Stimulated activated naive B cell treated with anti-CD40 and anti-IgM and Interleukin-4, amounts not matched to agents 10 μg/mL and 1 μg/mL and 100 μg/mL, for 72 hours (primary cell): ENCODE measurements around the gene CDH13.

Experiments used
- ATAC-seq, 2 donors: fragments of 150-1000 bp; cut with Tn5 transposase; replicated peaks; 2 replicates each; pipeline ENCODE4 v1.10.0; 2021; ENCODE audit warnings: moderate library complexity in 1 of 2
- DNase-seq: peaks from one replicate; pipeline ENCODE4 v3.0.0; 2021
- H3K27ac Mint-ChIP-seq: one replicate; pipeline ENCODE4 v1.8.0; 2022; ENCODE audit warnings: mild to moderate bottlenecking, mixed read lengths
- H3K27me3 Mint-ChIP-seq, 2 donors: one replicate each; pipeline ENCODE4 v1.8.0; 2022; ENCODE audit warnings: mixed read lengths in 2 of 2
- H3K36me3 Mint-ChIP-seq, 2 donors: one replicate each; pipeline ENCODE4 v1.8.0; 2022; ENCODE audit warnings: mixed read lengths in 2 of 2, mild to moderate bottlenecking in 1 of 2
- H3K4me1 Mint-ChIP-seq, 2 donors: one replicate each; pipeline ENCODE4 v1.8.0; 2022; ENCODE audit warnings: mixed read lengths in 2 of 2, mild to moderate bottlenecking in 1 of 2
- H3K4me3 Mint-ChIP-seq, 2 donors: one replicate each; pipeline ENCODE4 v1.8.0; 2022; ENCODE audit warnings: mild to moderate bottlenecking in 2 of 2, mixed read lengths in 2 of 2, moderate library complexity in 1 of 2
- H3K9me3 Mint-ChIP-seq, 2 donors: one replicate each; pipeline ENCODE4 v1.8.0; 2022; ENCODE audit warnings: mixed read lengths in 2 of 2, mild to moderate bottlenecking in 1 of 2

The CDH13 gene

GRCh38 chr16:83685615-83686165, 1058.9 kb downstream of the CDH13 start:
- Mint-ChIP-seq H3K4me3 (no peak overlapping the region), H3K27ac (no peak overlapping the region), H3K36me3 (no peaks in the 10 kb centered on the region), H3K27me3 (peaks cover 28 to 29% of the 10 kb centered on the region in 2 donors), H3K9me3 (no peaks in the 10 kb centered on the region), H3K4me1 (peaks cover 0 to 4% of the 10 kb centered on the region in 2 donors)
- ATAC-seq (no peak), DNase-seq (no peak)

GRCh38 chr16:83686726-83687125, 1060.0 kb downstream of the CDH13 start:
- peaks cover 23 to 25% of the 10 kb centered on the region in 2 donors for H3K27me3 Mint-ChIP-seq
- no peaks in the 10 kb centered on the region for H3K36me3 Mint-ChIP-seq
- no peak for ATAC-seq
- H3K4me3 Mint-ChIP-seq, result no peak overlapping the region
- no peak overlapping the region for H3K27ac Mint-ChIP-seq
- H3K9me3 Mint-ChIP-seq, result no peaks in the 10 kb centered on the region
- DNase-seq, result no peak
- peaks cover 0 to 5% of the 10 kb centered on the region in 2 donors for H3K4me1 Mint-ChIP-seq

- no peaks in the 10 kb centered on the region for H3K36me3 Mint-ChIP-seq
- ATAC-seq (peak; percentile 68 to 87), DNase-seq (no peak)
- H3K4me3 Mint-ChIP-seq, result no peak overlapping the region
- H3K27ac Mint-ChIP-seq, result no peak overlapping the region
- peaks cover 6 to 17% of the 10 kb centered on the region in 2 donors for H3K27me3 Mint-ChIP-seq
- H3K9me3 Mint-ChIP-seq, result no peaks in the 10 kb centered on the region
- H3K4me1 Mint-ChIP-seq, result peaks cover 4 to 5% of the 10 kb centered on the region in 2 donors
Observed at GRCh38 chr16:83689385-83689831, 1062.6 kb downstream of the CDH13 start.

- Mint-ChIP-seq H3K36me3 (no peaks in the 10 kb centered on the region), H3K27ac (no peak overlapping the region), H3K4me3 (no peak overlapping the region), H3K9me3 (no peaks in the 10 kb centered on the region), H3K4me1 (peaks cover 4 to 6% of the 10 kb centered on the region in 2 donors), H3K27me3 (peaks cover 6 to 25% of the 10 kb centered on the region in 2 donors)
- ATAC-seq (no peak), DNase-seq (no peak)
Observed at GRCh38 chr16:83692224-83692623, 1065.5 kb downstream of the CDH13 start.

GRCh38 chr16:83698964-83699363, 1072.2 kb downstream of the CDH13 start:
- Mint-ChIP-seq H3K9me3 (peaks cover 0 to 3% of the 10 kb centered on the region in 2 donors), H3K27me3 (peaks cover 27 to 30% of the 10 kb centered on the region in 2 donors), H3K36me3 (no peaks in the 10 kb centered on the region), H3K27ac (no peak overlapping the region), H3K4me3 (no peak overlapping the region), H3K4me1 (peaks cover 0 to 3% of the 10 kb centered on the region in 2 donors)
- DNase-seq, result no peak
- no peak for ATAC-seq

- no peaks in the 10 kb centered on the region for H3K36me3 Mint-ChIP-seq
- H3K9me3 Mint-ChIP-seq, result peaks cover 0 to 3% of the 10 kb centered on the region in 2 donors
- DNase-seq (no peak), ATAC-seq (no peak)
- no peaks in the 10 kb centered on the region for H3K4me1 Mint-ChIP-seq
- H3K4me3 Mint-ChIP-seq, result no peak overlapping the region
- peaks cover 24 to 27% of the 10 kb centered on the region in 2 donors for H3K27me3 Mint-ChIP-seq
- H3K27ac Mint-ChIP-seq, result no peak overlapping the region
Observed at GRCh38 chr16:83699817-83700216, 1073.0 kb downstream of the CDH13 start.

- Mint-ChIP-seq H3K27ac (no peak overlapping the region), H3K36me3 (no peaks in the 10 kb centered on the region), H3K9me3 (peaks cover 0 to 3% of the 10 kb centered on the region in 2 donors), H3K4me1 (no peaks in the 10 kb centered on the region), H3K4me3 (no peak overlapping the region), H3K27me3 (peaks cover 24 to 27% of the 10 kb centered on the region in 2 donors)
- ATAC-seq, result no peak
- no peak for DNase-seq
Observed at GRCh38 chr16:83700918-83701317, 1074.1 kb downstream of the CDH13 start.

GRCh38 chr16:83701494-83701893, 1074.7 kb downstream of the CDH13 start:
- no peak for ATAC-seq
- no peaks in the 10 kb centered on the region for H3K36me3 Mint-ChIP-seq
- H3K27ac Mint-ChIP-seq, result no peak overlapping the region
- peaks cover 27 to 30% of the 10 kb centered on the region in 2 donors for H3K27me3 Mint-ChIP-seq
- peaks cover 0 to 3% of the 10 kb centered on the region in 2 donors for H3K9me3 Mint-ChIP-seq
- DNase-seq, result no peak
- no peak overlapping the region for H3K4me3 Mint-ChIP-seq
- no peaks in the 10 kb centered on the region for H3K4me1 Mint-ChIP-seq

- DNase-seq (no peak), ATAC-seq (no peak)
- H3K27me3 Mint-ChIP-seq, result peaks cover 24 to 35% of the 10 kb centered on the region in 2 donors
- H3K9me3 Mint-ChIP-seq, result peaks cover 0 to 4% of the 10 kb centered on the region in 2 donors
- no peaks in the 10 kb centered on the region for H3K36me3 Mint-ChIP-seq
- no peak overlapping the region for H3K27ac Mint-ChIP-seq
- no peak overlapping the region for H3K4me3 Mint-ChIP-seq
- no peaks in the 10 kb centered on the region for H3K4me1 Mint-ChIP-seq
Observed at GRCh38 chr16:83704656-83705055, 1077.9 kb downstream of the CDH13 start.

GRCh38 chr16:83705856-83706255, 1079.1 kb downstream of the CDH13 start:
- H3K4me3 Mint-ChIP-seq, result no peak overlapping the region
- no peaks in the 10 kb centered on the region for H3K36me3 Mint-ChIP-seq
- DNase-seq, result no peak
- no peaks in the 10 kb centered on the region for H3K4me1 Mint-ChIP-seq
- peaks cover 0 to 4% of the 10 kb centered on the region in 2 donors for H3K9me3 Mint-ChIP-seq
- ATAC-seq, result no peak
- no peak overlapping the region for H3K27ac Mint-ChIP-seq
- peaks cover 18 to 38% of the 10 kb centered on the region in 2 donors for H3K27me3 Mint-ChIP-seq

- Mint-ChIP-seq H3K9me3 (peaks cover 0 to 4% of the 10 kb centered on the region in 2 donors), H3K27ac (no peak overlapping the region), H3K27me3 (peaks cover 16 to 38% of the 10 kb centered on the region in 2 donors), H3K36me3 (no peaks in the 10 kb centered on the region), H3K4me3 (no peak overlapping the region), H3K4me1 (no peaks in the 10 kb centered on the region)
- ATAC-seq (no peak), DNase-seq (no peak)
Observed at GRCh38 chr16:83706394-83706793, 1079.6 kb downstream of the CDH13 start.

- H3K9me3 Mint-ChIP-seq, result peaks cover 0 to 1% of the 10 kb centered on the region in 2 donors
- ATAC-seq (no peak), DNase-seq (no peak)
- no peaks in the 10 kb centered on the region for H3K36me3 Mint-ChIP-seq
- peaks cover 17 to 35% of the 10 kb centered on the region in 2 donors for H3K27me3 Mint-ChIP-seq
- H3K4me3 Mint-ChIP-seq, result no peak overlapping the region
- no peaks in the 10 kb centered on the region for H3K4me1 Mint-ChIP-seq
- no peak overlapping the region for H3K27ac Mint-ChIP-seq
Observed at GRCh38 chr16:83711069-83711468, 1084.3 kb downstream of the CDH13 start.

GRCh38 chr16:83713597-83713996, 1086.8 kb downstream of the CDH13 start:
- H3K36me3 Mint-ChIP-seq, result no peaks in the 10 kb centered on the region
- no peaks in the 10 kb centered on the region for H3K9me3 Mint-ChIP-seq
- ATAC-seq, result no peak
- peaks cover 19 to 23% of the 10 kb centered on the region in 2 donors for H3K27me3 Mint-ChIP-seq
- H3K4me1 Mint-ChIP-seq, result no peaks in the 10 kb centered on the region
- no peak for DNase-seq
- no peak overlapping the region for H3K27ac Mint-ChIP-seq
- H3K4me3 Mint-ChIP-seq, result no peak overlapping the region

GRCh38 chr16:83714286-83714685, 1087.5 kb downstream of the CDH13 start:
- Mint-ChIP-seq H3K27ac (no peak overlapping the region), H3K27me3 (peaks cover 21 to 24% of the 10 kb centered on the region in 2 donors), H3K9me3 (no peaks in the 10 kb centered on the region), H3K36me3 (no peaks in the 10 kb centered on the region), H3K4me3 (no peak overlapping the region), H3K4me1 (no peaks in the 10 kb centered on the region)
- DNase-seq (no peak), ATAC-seq (no peak)

GRCh38 chr16:83715217-83715920, 1088.6 kb downstream of the CDH13 start:
- H3K4me3 Mint-ChIP-seq, result no peak overlapping the region
- H3K4me1 Mint-ChIP-seq, result no peaks in the 10 kb centered on the region
- no peak for ATAC-seq

More at GRCh38 chr16:83715217-83715920, 1088.6 kb downstream of the CDH13 start:
- peaks cover 30 to 33% of the 10 kb centered on the region in 2 donors for H3K27me3 Mint-ChIP-seq
- no peaks in the 10 kb centered on the region for H3K36me3 Mint-ChIP-seq
- no peaks in the 10 kb centered on the region for H3K9me3 Mint-ChIP-seq
- no peak overlapping the region for H3K27ac Mint-ChIP-seq
- no peak for DNase-seq
